ENCODE data around the gene TTLL8.

The TTLL8 gene

GRCh38 chr22:50082961-50083461, 24.9 kb upstream of the TTLL8 start:
- DNase-seq: no peak

- no peak for DNase-seq
Observed at GRCh38 chr22:50082197-50082715, 24.2 kb upstream of the TTLL8 start.

- no peak for DNase-seq
Observed at GRCh38 chr22:50081426-50082196, 23.5 kb upstream of the TTLL8 start.

- no peak for DNase-seq
Observed at GRCh38 chr22:50080077-50080465, 22.0 kb upstream of the TTLL8 start.

- no peak for DNase-seq
Observed at GRCh38 chr22:50078761-50079160, 20.7 kb upstream of the TTLL8 start.

- DNase-seq: no peak
Observed at GRCh38 chr22:50078246-50078645, 20.1 kb upstream of the TTLL8 start.

- no peak for DNase-seq
Observed at GRCh38 chr22:50076646-50077535, 18.8 kb upstream of the TTLL8 start.

GRCh38 chr22:50074551-50075530, 16.7 kb upstream of the TTLL8 start:
- no peak for DNase-seq

- no peak for DNase-seq
Observed at GRCh38 chr22:50074056-50074455, 16.0 kb upstream of the TTLL8 start.

GRCh38 chr22:50072714-50073538, 14.8 kb upstream of the TTLL8 start:
- DNase-seq: no peak

GRCh38 chr22:50072167-50072555, 14.1 kb upstream of the TTLL8 start:
- no peak for DNase-seq

- no peak for DNase-seq
Observed at GRCh38 chr22:50071432-50072166, 13.5 kb upstream of the TTLL8 start.

GRCh38 chr22:50070366-50070765, 12.3 kb upstream of the TTLL8 start:
- no peak for DNase-seq

- no peak for DNase-seq
Observed at GRCh38 chr22:50068096-50068495, 10.0 kb upstream of the TTLL8 start.

GRCh38 chr22:50067244-50067643, 9.1 kb upstream of the TTLL8 start:
- DNase-seq: no peak

- no peak for DNase-seq
Observed at GRCh38 chr22:50064453-50064852, 6.4 kb upstream of the TTLL8 start.

- DNase-seq: no peak
Observed at GRCh38 chr22:50063589-50064393, 5.7 kb upstream of the TTLL8 start.

GRCh38 chr22:50062509-50063135, 4.5 kb upstream of the TTLL8 start:
- DNase-seq: no peak

GRCh38 chr22:50061824-50062355, 3.8 kb upstream of the TTLL8 start:
- DNase-seq: no peak
